ENCODE measurements around the gene PIGQ. TPM values are rescaled to one million over a fixed set of nuclear protein-coding genes. Genes with fewer than 3 reads are reported as not detected.

Gene PIGQ
- total and polyA plus RNA-seq, 9 donors, result 4.3 to 47.7 (median 39.5) TPM

- peak in 3 of 5 donors; percentile 25 to 49 (median 26) for DNase-seq
These were observed 60.6 kb downstream of the PIGQ start for GRCh38 chr16:630249-630814.

GRCh38 chr16:630815-631405 is 61.1 kb downstream of the PIGQ start, which contains the start of gene WFIKKN1:
TSS of gene WFIKKN1 (plus strand) at chr16:630985. CDS start at chr16:631254, 269 bp downstream.
- intact Hi-C loops (cut with DNase I), result loop anchor here in 1 of 4 donors (10.0 kb wide), 1 partner anchor 1334 kb away; the partner anchor contains the start of genes RNF151 and RPS2
- WGBS, 3 donors, result 2 to 5% (median 3%) methylated on average over 14 to 23 of the region's 23 CpGs
- H3K4me1 ChIP-seq (ENCODE audit: insufficient read depth), result peaks cover 20% of the 10 kb centered on the region
- H3K4me3 ChIP-seq, result no peak within 1 kb of the TSS
- no peaks in the 10 kb centered on the region for H3K36me3 ChIP-seq
- no peaks in the 10 kb centered on the region for H3K27me3 ChIP-seq
- H3K27ac ChIP-seq, result peak within 1 kb of the TSS in 1 of 2 donors; percentile 12
- DNase-seq, result peak; percentile 45 to 75 (median 68)
- no peaks in the 10 kb centered on the region for H3K9me3 ChIP-seq
- TF ChIP-seq CTCF (IDR thresholded peaks at IDR 0.05) (no peak), EP300 (IDR thresholded peaks at IDR 0.05) (no peak), POLR2A (IDR thresholded peaks at IDR 0.05) (no peak)

More at GRCh38 chr16:630249-630814, 60.6 kb downstream of the PIGQ start:
- no peak overlapping the region for H3K4me3 ChIP-seq
- 27 to 35% (median 31%) methylated on average over 23 to 29 of the region's 29 CpGs for WGBS, 3 donors
- TF ChIP-seq CTCF (IDR thresholded peaks at IDR 0.05), result no peak
- TF ChIP-seq EP300 (IDR thresholded peaks at IDR 0.05), result no peak
- TF ChIP-seq POLR2A (IDR thresholded peaks at IDR 0.05), result no peak
- no peaks in the 10 kb centered on the region for H3K36me3 ChIP-seq
- no peaks in the 10 kb centered on the region for H3K9me3 ChIP-seq
- H3K27me3 ChIP-seq, result no peaks in the 10 kb centered on the region
- intact Hi-C loops (cut with DNase I), result loop anchor here in 1 of 4 donors (10.0 kb wide), 1 partner anchor 1334 kb away; the partner anchor contains the start of genes RNF151 and RPS2
- H3K27ac ChIP-seq, result peak overlapping the region in 1 of 2 donors; percentile 12
- peaks cover 17% of the 10 kb centered on the region for H3K4me1 ChIP-seq (ENCODE audit: insufficient read depth)

GRCh38 chr16:631808-632358 is 62.1 kb downstream of the PIGQ start:
- no peaks in the 10 kb centered on the region for H3K9me3 ChIP-seq
- no peaks in the 10 kb centered on the region for H3K27me3 ChIP-seq

More at GRCh38 chr16:631808-632358, 62.1 kb downstream of the PIGQ start:
- H3K36me3 ChIP-seq, result no peaks in the 10 kb centered on the region
- H3K4me3 ChIP-seq, result no peak overlapping the region
- H3K27ac ChIP-seq, result no peak overlapping the region
- intact Hi-C loops (cut with DNase I), result loop anchor here in 1 of 4 donors (10.0 kb wide), 1 partner anchor 1333 kb away; the partner anchor contains the start of genes RNF151 and RPS2
- 35 to 46% (median 39%) methylated on average over 8 to 9 of the region's 9 CpGs for WGBS, 3 donors
- TF ChIP-seq EP300 (IDR thresholded peaks at IDR 0.05), result no peak
- no peak for TF ChIP-seq POLR2A (IDR thresholded peaks at IDR 0.05)
- TF ChIP-seq CTCF (IDR thresholded peaks at IDR 0.05), result no peak
- no peak for DNase-seq
- peaks cover 20% of the 10 kb centered on the region for H3K4me1 ChIP-seq (ENCODE audit: insufficient read depth)

Data from ovary (tissue), 9 donors.